Breast epithelium (tissue), 4 donors: ENCODE data around the gene PDZD2. TPM values are rescaled to one million over a fixed set of nuclear protein-coding genes. Genes with fewer than 3 reads are reported as not detected.

Experiments used
- DNase-seq, 2 donors: peaks; one replicate each; pipeline ENCODE4 v3.0.0-alpha.2; 2019; ENCODE audit warnings: low spot score in 2 of 2
- H3K27ac ChIP-seq, 2 donors: fragments of 200-600 bp; sonication (generic) in 1 of 2; one replicate each; pipeline ENCODE4 v1.5.1; 2016 to 2019; ENCODE audit warnings: mild to moderate bottlenecking in 1 of 2
- H3K27me3 ChIP-seq, 2 donors: fragments of 200-600 bp; sonication (generic) in 1 of 2; one replicate each; pipeline versions ENCODE4 v1.5.1 to v1.6.0; 2017 to 2019; ENCODE audit warnings: control low read depth in 1 of 2, mild to moderate bottlenecking in 1 of 2
- H3K36me3 ChIP-seq: fragments of 200-600 bp; one replicate; pipeline ENCODE4 v1.5.1; 2019
- H3K4me1 ChIP-seq, 2 donors: fragments of 200-600 bp; sonication (generic); one replicate each; pipeline ENCODE4 v1.5.1; 2016 to 2019; ENCODE audit warnings: control low read depth in 1 of 2
- H3K4me3 ChIP-seq, 3 donors: fragments of 200-600 bp; sonication (generic); 1 replicate in 2 of 3; 2 replicates in 1 of 3; pipeline ENCODE4 v1.5.1; 2016 to 2019; ENCODE audit warnings: mild to moderate bottlenecking in 3 of 3, moderate library complexity in 2 of 3
- H3K9me3 ChIP-seq, 2 donors: fragments of 200-600 bp; sonication (generic) in 1 of 2; one replicate each; pipeline ENCODE4 v1.5.1; 2016 to 2019; ENCODE audit warnings: control low read depth in 1 of 2
- CTCF ChIP-seq, 3 donors: fragments of 450-650 bp; IDR thresholded peaks; one replicate each; pipeline ENCODE4 v1.5.1; 2016 to 2017; ENCODE audit warnings: antibody characterized with exemption in 3 of 3, mild to moderate bottlenecking in 3 of 3, moderate library complexity in 3 of 3
- POLR2A ChIP-seq: fragments of 450-650 bp; IDR thresholded peaks from one replicate; pipeline ENCODE4 v1.6.1; 2016; ENCODE audit warnings: antibody characterized with exemption, mild to moderate bottlenecking, moderate library complexity
- POLR2AphosphoS5 ChIP-seq, 3 donors: sonication (generic); formaldehyde crosslinking; IDR thresholded peaks; one replicate each; pipeline ENCODE4 v1.6.1; 2017; ENCODE audit warnings: antibody characterized with exemption in 3 of 3
- intact Hi-C: fragments of 100-400 bp; cut with DNase I; formaldehyde crosslinking; loops from one replicate; pipeline ENCODE4 v1.15.1; 2023; ENCODE audit warnings: low total_unique reads
- total RNA-seq, 3 donors: library from RNA; depleted of rRNA; stranded (reverse); fragments of >200 nt; gene quantifications; one replicate each; pipeline ENCODE4 v1.1.0, GENCODE V29; 2016

Gene PDZD2
- total RNA-seq, 3 donors from 2014 or later: 16.8 to 23.3 (median 17.7) TPM

GRCh38 chr5:31895199-31895820 lies 256.4 kb downstream of the PDZD2 start:
- no peak for DNase-seq
- intact Hi-C loops: loop anchor here (5.0 kb wide), 1 partner anchor 293 kb away; no protein-coding TSS in a partner anchor

GRCh38 chr5:31898036-31898632 lies 259.2 kb downstream of the PDZD2 start:
- H3K27ac ChIP-seq: no peak overlapping the region
- intact Hi-C loops: loop anchor here (5.0 kb wide), 1 partner anchor 296 kb away; no protein-coding TSS in a partner anchor
- no peaks in the 10 kb centered on the region for H3K36me3 ChIP-seq
- no peak for DNase-seq
- no peaks in the 10 kb centered on the region for H3K4me1 ChIP-seq
- no peaks in the 10 kb centered on the region for H3K27me3 ChIP-seq
- H3K9me3 ChIP-seq: no peaks in the 10 kb centered on the region
- H3K4me3 ChIP-seq: no peak overlapping the region
- TF ChIP-seq POLR2A: no peak
- TF ChIP-seq CTCF (IDR thresholded peaks at IDR 0.05): no peak
- no peak for TF ChIP-seq POLR2AphosphoS5 (IDR thresholded peaks at IDR 0.05)

More at GRCh38 chr5:31895199-31895820, 256.4 kb downstream of the PDZD2 start:
- Histone ChIP-seq H3K4me3 (no peak overlapping the region), H3K4me1 (no peaks in the 10 kb centered on the region), H3K27me3 (no peaks in the 10 kb centered on the region), H3K9me3 (no peaks in the 10 kb centered on the region), H3K27ac (no peak overlapping the region), H3K36me3 (no peaks in the 10 kb centered on the region)
- TF ChIP-seq POLR2A: no peak
- TF ChIP-seq POLR2AphosphoS5 (IDR thresholded peaks at IDR 0.05): no peak
- TF ChIP-seq CTCF (IDR thresholded peaks at IDR 0.05): no peak

GRCh38 chr5:31900296-31900865 lies 261.4 kb downstream of the PDZD2 start:
- intact Hi-C loops: no loop called here
- Histone ChIP-seq H3K4me1 (no peaks in the 10 kb centered on the region), H3K36me3 (no peaks in the 10 kb centered on the region), H3K4me3 (no peak overlapping the region), H3K27ac (no peak overlapping the region), H3K9me3 (no peaks in the 10 kb centered on the region), H3K27me3 (no peaks in the 10 kb centered on the region)
- no peak for DNase-seq
- TF ChIP-seq POLR2A (no peak), CTCF (IDR thresholded peaks at IDR 0.05) (no peak)

GRCh38 chr5:31901807-31902530 lies 263.0 kb downstream of the PDZD2 start:
- H3K36me3 ChIP-seq: no peaks in the 10 kb centered on the region
- H3K4me3 ChIP-seq: no peak overlapping the region
- no peak for TF ChIP-seq POLR2AphosphoS5 (IDR thresholded peaks at IDR 0.05)
- no peak for TF ChIP-seq CTCF (IDR thresholded peaks at IDR 0.05)
- no peak for TF ChIP-seq POLR2A
- no peaks in the 10 kb centered on the region for H3K27me3 ChIP-seq
- H3K9me3 ChIP-seq: no peaks in the 10 kb centered on the region
- no peak for DNase-seq
- no peaks in the 10 kb centered on the region for H3K4me1 ChIP-seq
- no peak overlapping the region for H3K27ac ChIP-seq
- intact Hi-C loops: no loop called here

- H3K27ac ChIP-seq: no peak overlapping the region
- H3K4me1 ChIP-seq: no peaks in the 10 kb centered on the region
- no peaks in the 10 kb centered on the region for H3K36me3 ChIP-seq
- intact Hi-C loops: no loop called here
- TF ChIP-seq CTCF (IDR thresholded peaks at IDR 0.05) (no peak), POLR2A (no peak), POLR2AphosphoS5 (IDR thresholded peaks at IDR 0.05) (no peak)
- no peak for DNase-seq
- H3K27me3 ChIP-seq: no peaks in the 10 kb centered on the region
- H3K9me3 ChIP-seq: no peaks in the 10 kb centered on the region
- no peak overlapping the region for H3K4me3 ChIP-seq
Measured at GRCh38 chr5:31908396-31908795, 269.5 kb downstream of the PDZD2 start.
